ENCODE data around the gene CELF2.

The CELF2 gene

DNA sequence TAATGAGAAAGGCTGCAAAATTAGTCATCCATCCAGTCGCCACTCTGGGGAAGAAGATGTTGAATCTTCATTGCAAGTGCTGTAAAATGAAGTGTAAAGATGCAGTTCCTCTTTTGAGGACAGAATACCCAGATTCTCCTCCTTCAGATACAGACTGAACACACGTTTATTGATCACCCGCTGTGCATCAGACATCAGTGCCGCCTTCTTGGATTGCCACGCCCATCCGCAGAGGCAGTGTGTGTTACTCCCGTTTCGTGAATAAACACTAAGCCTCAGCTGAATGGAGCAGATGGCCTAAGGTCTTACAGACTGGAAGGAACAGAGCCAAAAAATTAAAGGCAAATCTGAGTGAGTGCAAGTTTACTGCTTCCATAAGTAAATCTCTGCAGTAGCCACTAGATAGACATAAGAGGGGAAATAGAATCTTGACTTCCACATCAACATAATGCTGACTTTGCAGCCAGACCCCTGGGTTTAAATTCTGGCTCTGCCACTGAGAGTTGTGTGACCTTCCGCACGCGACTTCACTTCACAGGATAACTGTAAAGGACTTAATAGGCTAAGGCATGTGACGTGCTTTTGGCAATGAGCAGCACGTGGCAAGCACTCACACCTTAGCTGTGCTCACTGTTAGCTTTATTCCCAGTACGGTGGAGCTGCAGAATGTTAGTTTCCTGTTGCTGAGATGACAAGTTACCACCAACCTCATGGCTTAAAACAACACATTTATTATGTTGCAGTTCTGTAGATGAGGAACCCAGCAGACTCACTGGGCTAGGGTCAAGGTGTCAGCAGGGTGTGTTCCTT is 285.9 kb downstream of the CELF2 start:
- no peak for DNase-seq (ENCODE audit: low read depth)

DNA sequence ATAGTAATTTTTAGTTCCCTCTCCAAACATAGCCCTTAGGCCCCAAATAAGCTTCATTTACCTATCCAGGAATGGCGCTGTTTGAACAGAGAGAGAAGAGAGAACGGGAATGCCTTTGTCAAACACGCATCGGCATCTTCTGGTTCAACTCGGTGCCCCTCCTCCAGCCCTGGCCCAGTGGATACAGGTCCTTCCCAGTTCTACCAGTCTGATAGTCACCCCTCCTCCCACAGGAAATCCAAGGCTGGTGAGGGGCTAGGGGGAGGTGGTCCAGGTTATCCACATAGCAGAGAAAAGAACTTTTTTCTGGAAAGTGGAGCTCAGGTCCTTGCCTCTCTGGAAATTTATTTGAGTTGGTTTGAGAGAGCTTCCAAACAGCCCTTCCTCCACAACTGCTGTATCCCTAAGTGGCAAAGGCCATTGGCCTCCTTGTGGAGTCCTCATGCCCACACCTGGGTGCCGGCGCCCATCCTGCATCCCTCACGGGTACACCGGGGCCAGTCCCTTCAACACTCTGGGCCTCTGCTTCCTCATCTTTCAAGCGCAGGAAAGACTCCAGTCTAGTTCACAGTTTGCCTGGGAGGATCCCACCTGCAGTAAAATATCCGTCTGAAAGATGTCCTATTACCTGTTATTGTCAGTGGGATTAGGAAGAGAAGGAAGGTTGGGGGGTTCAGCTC is 287.4 kb downstream of the CELF2 start:
- no peak for DNase-seq (ENCODE audit: low read depth)

DNA sequence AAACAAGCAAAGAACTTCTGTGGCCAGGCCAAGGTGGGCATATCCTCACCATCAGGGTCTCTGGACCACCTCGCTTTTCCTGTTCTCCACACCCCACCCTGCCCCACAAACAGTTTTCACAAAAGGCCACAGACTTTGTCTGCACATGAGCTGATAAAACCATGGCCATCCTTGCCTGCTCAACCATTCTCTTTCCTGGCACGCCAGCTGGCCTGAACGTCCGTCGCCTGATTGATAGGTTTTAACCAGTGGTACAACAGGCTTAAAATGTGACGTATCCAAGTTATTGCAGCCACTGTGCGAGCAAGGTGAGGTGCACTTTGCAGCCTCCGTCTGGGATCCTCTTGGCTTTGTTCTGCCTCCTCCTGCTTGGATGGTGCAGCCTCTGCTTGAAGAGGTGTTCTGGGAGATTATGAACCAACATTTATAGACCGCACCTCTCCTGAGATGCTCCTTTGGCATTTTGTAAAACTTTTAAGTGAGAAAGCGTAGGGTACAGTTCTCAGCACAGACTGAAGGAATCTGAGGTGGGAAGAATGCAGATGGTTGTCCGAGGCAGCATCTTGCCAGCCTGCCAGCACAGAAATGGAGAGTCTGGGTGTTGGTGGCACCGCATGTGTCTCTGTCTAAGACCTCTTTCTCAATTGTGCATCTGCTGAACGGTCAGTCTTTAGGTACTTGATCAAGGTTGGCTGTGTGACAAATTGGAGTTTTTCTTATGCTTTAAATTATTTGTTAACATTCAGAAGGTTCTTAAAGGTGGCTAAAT is 288.3 kb downstream of the CELF2 start:
- no peak for DNase-seq (ENCODE audit: low read depth)

DNA sequence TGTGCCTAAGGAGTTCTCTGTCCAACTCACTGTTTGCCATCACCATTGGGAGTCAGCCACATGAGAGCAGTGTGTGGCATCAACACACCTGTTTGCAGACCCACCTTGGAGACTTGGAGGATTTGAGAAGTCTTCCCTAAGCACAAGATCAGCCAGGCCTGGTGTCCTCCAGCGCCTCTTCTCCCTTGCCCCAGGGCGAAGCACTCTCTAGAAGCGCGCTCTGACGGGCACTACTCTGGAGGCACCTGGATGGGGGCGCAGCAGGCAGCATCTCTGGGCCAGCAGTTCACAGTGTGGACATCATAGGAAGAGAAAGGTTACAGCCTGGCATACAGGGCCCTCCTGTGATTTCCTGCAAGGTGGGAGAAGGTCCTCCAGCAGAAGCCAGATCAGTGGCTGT is 289.3 kb downstream of the CELF2 start:
- no peak for DNase-seq (ENCODE audit: low read depth)

DNA sequence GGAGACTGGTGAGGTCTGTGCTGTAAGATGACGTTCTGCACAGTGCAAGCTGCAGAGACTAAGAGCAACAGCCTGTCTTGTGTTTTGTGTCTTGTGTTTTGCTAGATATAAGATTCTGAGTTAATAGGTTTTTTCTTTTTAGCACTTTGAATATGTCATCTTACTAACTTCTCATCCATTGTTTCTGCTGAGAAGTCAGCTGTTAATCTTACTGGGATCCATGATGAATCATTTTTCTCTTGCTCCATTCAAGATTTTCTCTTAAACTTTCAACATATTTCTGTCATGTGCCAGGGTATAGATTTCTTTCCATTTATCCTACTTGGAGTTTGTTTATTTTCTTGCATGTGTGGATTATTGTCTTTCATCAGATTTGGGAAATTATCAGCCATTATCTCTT is 290.3 kb downstream of the CELF2 start:
- DNase-seq (ENCODE audit: low read depth) = no peak

DNA sequence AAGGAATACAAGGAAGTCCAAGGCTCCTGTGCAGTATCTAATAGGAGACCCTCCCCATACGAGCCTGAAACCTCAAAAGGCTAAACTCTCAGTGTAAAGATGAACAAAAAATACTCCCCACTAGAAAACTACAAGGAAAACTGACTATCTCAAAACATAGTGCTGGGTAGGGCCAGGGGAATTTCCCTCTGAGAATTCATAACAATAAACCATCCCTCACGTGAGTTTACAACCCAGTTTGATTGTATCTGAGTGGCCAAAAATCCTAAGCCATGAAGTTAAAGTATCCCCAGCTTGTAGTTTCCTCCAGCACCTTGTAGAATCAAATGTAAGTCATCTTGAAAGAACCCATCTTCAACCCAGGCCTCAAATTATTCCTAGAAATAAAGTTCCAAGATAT is 293.4 kb downstream of the CELF2 start:
- DNase-seq (ENCODE audit: low read depth) = no peak

DNA sequence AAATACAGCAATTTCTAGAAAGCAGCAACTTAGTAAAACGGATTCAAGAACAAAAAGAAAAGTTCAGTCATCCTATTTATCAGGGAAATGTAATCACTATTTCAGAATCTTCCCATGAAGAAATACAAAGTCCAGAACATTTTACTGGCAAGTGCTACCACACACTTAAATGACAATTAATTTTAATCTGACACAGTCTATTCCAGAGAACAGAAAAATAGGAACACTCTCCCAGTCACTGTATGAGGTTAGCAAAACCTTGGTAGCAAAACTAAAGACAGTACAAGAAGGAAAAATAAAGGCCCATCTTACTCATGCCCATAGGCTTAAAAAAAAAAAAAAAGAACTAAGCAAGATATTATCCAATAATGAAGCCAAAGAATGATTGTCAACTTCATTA is 295.8 kb downstream of the CELF2 start:
- DNase-seq (ENCODE audit: low read depth) = no peak

DNA sequence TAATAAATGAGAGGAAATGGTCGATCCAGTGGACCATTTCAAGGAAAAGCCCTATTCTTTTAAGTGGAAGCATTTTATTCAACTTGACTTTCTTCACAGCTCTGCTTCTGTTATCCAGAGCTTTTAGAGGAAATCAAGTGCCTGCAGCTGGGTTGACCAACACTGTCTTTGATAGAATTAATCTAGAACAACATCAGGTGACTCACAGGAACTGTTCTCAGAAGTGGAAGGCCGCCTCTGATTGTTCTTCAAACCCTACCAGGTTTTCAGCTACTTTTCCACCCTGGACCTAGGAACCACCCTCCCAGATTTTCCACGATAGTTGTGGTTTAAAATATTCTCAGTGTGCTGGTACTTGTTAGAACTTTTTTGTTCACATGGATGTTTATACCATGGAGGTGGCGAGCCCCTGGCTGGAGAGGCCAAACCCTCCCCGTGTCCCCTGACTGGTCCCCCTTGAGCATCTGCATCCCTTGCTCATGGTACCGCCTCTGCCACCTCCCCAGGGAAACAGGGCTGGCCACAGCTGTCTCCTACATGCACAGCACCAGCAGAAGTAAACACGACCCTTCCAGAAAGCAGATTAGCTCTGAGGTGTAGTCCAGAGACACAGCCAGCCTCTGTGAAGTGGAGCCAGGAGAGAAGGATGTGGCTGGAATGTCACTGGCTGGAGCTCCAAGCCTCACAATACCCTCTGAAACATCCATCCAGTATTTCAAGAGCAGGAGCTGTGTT is 300.4 kb downstream of the CELF2 start:
- no peak for DNase-seq (ENCODE audit: low read depth)

DNA sequence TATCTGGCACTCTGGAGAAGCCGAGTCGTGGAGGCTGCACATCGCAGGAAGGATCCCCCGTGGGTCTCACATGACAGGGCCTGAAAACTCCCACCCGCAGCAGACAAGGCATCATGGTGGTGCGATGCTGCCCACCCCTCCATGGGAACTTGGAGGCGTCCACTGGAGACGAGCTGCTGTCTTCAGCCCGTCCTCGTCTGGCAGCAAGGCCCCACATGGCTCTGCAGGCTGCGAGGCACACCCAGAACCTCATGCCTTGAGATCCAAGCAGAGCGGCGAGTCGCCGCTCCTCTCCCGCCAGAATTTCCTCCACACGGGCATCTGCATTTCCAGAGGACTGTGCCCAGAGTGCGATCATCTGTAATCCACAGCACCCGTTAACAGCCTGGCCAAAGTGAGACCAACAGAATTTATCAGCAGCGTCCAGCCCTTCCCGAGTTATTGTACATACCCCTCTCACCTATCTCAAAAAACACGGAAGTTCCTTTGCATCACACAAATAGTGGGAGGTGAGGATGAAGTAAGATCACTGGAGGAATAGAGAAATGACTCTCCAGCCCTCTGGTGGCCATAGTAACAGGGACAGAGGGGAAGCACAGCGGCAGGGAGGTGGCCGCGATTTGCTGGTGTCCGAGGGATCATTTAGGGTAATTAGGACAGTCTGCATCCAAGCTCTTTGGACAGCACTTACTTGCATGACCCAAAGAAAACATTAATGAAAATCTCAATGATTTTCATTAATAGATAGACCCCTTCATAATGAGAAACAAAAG is 301.3 kb downstream of the CELF2 start:
- DNase-seq (ENCODE audit: low read depth) = no peak

DNA sequence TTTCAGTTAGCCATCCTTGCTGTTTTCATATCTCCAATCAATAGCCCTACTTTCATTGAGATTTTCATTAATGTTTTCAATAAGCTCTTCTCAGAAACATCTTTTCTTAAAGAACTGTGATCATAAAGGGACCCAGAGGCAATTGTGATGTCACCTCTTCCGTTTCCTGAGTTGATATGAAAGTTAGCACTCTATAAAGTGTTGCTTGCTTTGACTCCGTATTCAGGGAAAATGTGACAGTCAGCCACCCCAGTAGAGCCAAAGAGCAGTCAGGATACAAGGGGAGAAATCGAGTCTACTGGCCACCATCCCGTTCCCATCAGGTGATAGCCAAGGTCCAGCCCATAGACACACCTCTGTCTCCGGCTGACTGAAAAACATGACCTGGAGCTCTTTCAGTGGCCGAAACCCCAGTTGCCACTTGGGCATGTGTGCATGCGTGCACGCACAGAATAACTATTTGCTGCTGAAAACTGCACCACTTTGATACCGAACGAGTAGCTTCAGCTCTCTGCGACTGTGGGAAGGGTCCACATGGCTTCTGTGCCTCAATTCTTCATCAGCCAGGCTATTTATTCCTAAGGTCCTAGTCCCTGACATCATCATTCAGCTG is 302.4 kb downstream of the CELF2 start:
- no peak for DNase-seq (ENCODE audit: low read depth)

DNA sequence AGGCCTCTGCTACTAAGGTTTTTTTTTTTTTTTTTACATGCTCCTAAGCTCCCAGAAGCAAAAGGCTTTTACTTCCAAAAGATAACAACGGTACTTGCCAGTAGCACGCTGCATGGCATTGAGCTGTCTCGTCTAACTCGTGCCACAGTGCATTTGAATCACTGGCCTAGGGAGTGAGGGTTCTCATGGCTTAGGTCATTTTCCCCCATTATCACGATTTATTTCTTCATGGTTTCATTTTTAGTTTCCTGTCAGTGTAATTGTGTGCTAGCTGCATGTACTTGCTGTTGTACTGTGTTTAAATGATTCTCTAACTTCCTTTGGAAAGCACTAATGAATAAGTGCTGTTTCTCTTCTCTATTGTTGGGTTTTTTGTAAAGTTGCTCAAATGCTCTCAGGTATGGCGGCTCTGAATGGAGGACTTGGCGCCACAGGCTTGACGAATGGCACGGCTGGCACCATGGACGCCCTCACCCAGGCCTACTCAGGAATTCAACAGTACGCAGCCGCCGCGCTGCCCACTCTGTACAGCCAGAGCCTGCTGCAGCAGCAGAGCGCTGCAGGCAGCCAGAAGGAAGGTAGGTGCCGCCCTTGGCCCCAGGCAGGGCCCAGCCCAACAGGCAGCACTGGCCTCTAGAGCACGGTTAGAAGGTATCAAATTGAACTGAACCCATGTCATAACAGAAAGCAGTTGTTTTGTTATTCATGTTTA is 303.3 kb downstream of the CELF2 start:
- DNase-seq (ENCODE audit: low read depth) = no peak

DNA sequence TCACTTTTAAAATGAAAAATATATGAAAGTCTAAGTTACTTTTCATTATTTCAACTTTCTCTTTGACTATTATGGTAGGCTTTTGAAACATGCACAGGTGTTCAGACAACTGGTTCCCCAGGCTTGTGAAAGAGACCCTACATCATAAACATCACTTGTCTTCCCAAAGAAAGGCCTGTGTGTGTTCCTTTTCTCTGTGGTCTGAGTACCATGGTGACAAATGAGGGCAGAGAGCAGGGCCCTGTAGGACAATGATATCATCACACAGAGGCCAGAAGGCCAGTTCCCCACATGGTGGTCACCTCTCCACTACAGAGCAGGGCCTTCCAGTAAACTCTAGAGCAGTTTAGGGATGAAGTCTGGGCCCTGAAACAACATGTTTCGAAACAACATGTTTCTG is 305.0 kb downstream of the CELF2 start:
- no peak for DNase-seq (ENCODE audit: low read depth)

DNA sequence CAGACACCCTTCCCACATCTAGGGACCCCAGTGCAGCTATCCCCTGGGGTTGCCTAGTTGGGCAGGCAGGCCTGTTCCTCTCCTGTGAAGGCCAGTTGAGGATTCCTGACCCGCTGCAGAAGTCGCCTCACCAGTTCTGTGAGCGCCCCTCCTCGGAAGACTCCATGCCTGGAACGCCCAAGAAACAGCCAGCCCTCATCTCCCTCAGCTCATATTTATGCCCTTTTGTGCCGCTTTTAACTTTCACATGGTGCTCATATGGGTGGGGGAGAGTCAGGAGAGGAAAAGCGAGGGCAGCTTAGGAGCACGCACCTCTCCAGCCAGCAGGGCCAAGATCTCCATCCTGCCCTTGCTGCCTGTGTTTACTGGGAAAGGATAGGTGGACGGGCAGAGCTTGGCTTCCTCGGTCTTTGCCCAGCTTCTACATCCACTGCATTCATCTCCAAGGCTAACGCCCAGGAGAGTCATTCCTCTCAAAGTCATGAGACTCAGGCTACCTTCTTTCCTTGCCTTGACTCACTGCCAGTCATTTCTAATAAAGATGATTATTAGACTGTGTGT is 307.2 kb downstream of the CELF2 start:
- no peak for DNase-seq (ENCODE audit: low read depth)

DNA sequence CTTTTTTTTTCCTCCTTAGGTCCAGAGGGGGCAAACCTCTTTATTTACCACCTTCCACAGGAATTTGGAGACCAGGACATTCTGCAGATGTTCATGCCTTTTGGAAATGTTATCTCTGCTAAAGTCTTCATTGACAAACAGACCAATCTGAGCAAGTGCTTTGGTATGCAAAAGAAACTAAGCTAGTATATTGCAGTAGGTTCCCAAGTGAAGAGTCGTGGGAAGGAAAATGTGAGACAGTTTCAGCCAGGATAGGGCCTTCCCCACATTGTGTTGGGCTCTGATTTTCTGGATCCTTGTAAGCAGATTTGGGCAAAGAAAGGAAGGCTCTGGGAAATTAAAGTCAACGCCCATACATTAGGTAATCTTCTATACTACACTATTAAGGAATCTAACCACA is 308.1 kb downstream of the CELF2 start:
- DNase-seq (ENCODE audit: low read depth) = no peak

DNA sequence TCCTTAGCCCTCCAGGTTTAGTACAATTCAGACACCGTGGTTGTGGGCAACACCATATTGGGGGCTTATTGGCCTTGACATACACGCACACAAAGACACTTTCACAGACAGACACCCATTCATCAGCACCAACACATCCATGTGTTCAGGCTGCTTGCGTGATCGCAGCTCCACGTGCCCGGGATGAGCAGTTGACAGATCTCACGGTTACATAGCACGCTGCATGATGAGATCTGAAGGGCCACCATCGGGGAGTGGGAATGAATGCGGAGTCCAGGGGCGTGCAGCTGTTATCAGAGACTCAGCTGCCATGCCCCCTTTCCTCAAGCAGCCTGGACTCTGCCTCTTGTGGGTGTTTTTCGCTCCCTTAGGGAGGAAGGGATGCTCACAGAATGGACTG is 308.6 kb downstream of the CELF2 start:
- DNase-seq (ENCODE audit: low read depth) = no peak

DNA sequence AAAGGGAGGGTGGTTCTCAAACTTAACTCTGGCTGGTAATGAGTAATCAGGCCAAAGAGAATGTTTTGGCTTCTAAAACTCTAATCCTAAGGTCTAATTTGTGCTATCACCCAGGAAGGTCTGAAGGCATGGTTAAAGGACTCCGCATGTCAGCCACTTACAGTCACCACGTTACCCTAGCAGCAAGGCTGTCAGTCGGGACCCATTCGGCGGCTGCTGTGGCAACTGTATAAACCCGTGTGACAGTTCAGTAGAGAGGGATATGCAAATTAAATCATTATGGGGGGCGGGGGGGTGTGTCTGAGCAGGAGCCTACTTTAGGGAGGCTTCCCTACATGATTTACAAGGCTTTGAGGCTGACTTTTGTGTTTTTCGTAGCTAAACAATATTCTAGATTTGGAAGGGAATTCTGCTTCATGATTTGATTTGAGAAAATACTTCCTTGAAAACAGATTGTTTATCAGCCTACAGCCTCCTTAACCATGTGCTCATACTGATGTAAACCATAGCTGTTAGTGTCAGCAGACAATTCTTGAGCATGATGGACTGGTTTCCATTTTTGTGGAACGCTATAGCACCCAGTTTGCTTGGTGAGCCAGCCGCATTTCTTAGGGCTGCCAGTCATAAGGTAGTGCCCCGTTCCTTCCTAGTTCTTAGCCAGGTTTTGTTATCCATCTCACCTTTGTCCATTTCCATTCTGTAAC is 309.4 kb downstream of the CELF2 start:
- no peak for DNase-seq (ENCODE audit: low read depth)

DNA sequence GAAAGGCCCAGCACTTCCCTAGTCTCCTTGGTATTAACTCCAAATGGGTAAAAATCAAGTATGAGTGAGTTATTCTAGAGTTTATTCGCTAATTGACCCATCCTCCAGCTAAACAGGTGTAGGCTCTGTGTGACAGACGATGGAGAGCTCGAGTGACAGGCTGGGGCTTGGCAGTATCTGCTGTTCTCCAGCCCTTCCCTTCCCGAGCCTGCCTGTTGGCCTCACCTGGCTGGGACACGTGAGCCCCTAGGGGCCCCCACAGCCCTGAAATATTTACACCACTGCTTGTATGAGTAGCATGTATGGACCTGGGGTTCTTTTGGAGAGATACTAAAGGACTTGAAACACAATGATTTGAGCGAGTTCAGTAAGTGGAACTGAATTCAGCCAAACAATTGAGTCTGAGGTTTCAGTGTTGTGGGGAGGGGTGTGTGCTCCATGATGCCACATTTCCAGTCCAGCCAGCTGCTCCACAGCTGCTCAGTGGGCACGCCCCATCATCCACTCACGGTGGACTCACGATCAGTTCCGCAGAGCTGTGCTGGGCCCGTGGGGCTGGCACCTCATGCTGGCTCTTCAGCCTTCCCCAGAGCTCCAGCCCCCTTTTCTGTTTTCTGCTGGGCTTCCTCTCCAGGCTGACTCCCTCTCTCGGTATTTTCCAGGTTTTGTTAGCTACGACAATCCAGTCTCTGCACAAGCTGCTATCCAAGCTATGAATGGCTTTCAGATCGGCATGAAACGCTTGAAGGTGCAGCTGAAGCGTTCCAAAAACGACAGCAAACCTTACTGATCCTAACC is 310.8 kb downstream of the CELF2 start:
- no peak for DNase-seq (ENCODE audit: low read depth)

DNA sequence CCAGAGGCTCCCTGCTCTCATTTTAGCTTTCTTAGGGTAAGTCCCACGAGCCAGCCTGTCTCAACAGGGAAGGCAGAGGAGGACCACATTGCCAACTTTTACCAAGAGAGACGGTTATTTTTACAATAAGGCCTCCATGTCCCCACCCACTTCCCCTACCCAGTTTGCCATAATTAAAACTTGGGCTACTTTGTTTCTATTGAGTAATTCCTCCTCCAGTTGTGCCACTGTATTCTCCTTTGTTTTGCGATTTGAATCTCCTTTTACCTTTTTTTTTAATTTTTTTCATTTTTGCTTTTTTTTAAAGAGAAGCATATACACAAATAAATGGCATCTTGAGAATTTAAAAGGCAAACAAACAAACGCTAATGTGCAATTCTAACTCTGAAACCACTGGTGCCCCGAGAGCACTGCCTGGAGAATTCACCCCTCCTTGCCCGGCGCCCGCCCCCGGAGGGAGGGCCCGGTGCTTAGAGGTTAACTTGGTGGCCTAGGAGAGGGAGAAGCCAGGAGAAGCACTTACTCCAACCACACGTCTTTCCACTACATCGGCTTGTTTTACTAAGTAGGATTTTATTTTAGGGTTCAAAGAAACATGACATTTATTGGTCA is 311.5 kb downstream of the CELF2 start:
- DNase-seq (ENCODE audit: low read depth) = no peak

All from activated T-cell treated with anti-CD3 and anti-CD28 coated beads for 48 hours (primary cell).